GM11168 (cell line): ENCODE results near the gene ACE2.

Source experiments
- in situ Hi-C: fragments of 300-500 bp; cut with MboI; formaldehyde crosslinking; loops from one replicate; pipeline ENCODE4 v1.12.0; 2022; ENCODE audit warnings: low sequenced_read_pairs; ENCODE audit not compliant: unreplicated experiment

Gene ACE2

DNA sequence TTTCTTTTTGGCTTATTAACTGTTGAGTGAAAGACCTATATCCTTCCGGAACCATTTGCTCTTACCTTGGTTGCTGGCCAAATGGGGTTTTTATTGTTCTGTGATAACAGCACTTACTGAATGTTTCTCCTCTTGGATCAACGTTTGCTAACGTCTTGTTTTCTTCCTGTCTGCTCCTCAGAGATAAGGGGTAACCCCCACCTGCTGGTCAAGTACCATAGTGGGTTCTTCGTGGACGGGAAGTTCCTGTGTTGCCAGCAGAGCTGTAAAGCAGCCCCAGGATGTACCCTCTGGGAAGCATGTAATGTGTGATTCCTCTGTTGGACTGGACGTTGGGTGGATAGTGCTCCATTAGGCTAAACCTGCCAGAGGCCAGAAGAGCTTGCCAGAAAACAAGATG, 84.8 kb downstream of the ACE2 start:
- in situ Hi-C loops: no loop called here

DNA sequence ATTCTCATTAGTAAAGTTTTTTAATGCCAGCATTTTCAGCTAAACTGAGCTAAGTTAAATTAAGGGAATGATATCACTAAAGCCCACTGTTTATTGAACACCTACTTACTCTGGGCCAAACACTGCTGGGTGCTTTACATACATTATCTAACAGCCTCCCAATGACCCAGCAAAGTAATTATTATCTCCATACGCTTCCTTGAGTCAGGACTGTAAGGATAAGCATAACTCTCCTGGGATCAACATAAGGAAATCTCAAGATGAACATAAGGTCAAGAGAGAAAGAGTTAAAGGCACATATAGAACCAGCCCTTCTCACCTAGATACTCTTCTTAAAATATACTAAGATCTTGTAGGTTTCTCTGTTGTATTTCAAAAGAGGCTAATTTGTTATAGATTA, 86.5 kb downstream of the ACE2 start:
- in situ Hi-C loops: no loop called here

DNA sequence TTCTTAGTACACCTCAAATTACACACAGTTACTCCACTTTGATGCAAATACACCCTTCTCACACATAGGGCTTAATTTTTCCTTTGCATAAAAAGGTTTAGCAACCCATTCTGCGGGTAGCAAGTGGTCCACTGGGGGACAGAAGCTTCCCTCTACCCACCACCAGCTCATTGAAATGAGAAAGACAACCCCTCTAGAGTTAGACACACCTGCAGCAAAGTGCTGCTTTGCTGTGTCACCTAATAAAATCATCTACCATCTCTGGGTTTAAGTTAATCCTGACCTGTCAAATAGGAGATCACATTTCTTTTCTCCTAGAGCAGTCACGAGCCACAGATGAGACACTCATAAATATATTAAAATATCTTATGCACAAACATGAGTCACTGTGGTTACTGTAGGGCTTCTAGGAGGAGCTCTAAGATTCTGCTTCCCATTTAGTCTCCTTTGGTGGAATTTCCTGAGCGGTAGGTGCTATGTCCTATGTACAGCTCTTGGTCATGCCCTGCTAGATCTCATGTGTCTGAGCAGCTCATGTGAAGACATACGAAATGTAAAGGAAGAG, 88.3 kb downstream of the ACE2 start:
- in situ Hi-C loops: no loop called here

DNA sequence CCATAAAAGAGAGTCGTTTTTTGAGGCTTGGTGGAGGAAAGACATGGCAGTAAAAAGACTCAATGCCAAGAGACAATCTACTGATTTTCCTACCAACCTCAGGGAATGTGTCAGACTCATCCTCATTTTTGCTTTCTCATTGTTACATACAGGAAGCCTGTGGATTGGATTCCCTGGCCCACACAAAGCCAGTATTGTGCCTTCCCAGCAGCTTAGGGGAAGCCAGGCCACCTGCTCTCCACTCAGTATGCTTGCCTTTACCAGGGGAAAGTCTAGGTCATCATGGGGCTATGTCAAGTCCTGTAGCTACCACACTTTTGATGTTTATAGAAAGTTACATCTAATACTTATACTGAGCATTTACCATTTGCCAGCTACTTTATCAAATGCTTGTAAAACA, 89.2 kb downstream of the ACE2 start:
- in situ Hi-C loops: no loop called here
